HG03521 (cell line): ENCODE data around the gene ABHD16A.
"Not testable (repeated sequence)": the region's sequence is repeated elsewhere in the genome, so short reads cannot be mapped to it uniquely, and the experiment has no call there.

ENCODE experiments used
- ATAC-seq: cut with Tn5 transposase; IDR thresholded peaks from one replicate; pipeline ENCODE4 v1.9.1; 2021; ENCODE audit warnings: mild to moderate bottlenecking, moderate library complexity; ENCODE audit not compliant: unreplicated experiment

Gene ABHD16A

DNA sequence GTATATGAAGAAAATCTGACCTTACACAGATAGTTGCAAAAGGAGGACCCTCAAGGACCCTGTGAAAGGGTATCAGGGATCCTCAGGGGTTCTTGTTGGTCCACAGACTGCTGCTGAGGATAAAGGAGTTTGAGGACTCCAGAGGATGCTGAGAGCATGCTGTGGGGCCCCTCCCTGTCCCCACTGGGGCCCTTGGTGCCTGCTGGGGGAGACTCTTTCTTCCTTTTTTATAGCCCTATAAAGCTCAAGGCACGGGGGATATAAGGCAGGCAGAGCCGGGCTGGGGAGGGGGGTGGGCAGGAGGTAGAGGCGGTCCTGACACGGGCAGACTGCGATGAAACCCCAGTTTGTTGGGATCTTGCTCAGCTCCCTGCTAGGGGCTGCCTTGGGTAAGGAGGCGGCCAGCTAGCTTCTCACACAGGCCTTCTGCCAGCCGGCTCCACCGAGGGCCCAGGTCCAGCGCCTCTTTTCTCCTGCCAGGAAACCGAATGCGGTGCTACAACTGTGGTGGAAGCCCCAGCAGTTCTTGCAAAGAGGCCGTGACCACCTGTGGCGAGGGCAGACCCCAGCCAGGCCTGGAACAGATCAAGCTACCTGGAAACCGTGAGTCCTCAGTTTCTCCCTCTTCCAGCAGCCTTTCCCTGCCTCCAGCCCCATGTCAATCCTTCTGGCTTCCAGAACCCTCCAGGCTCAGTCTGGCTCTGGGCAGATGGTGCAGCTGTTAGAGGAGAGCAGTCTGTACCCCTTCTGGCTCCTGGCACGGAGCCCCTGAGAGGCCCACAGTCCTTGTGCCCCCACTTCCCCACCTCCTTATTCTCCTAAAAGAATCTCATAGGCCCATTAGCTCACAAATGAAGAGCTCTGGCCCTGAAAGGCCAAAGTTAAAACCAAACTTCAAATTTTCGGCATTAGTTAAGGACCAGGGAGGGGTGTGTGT is 12.2 kb upstream of the ABHD16A start, which contains the start of gene LY6G6D:
LY6G6D (plus strand) TSS at position 327 of the 937 bp plus-strand sequence; CDS start at position 335, 8 bp downstream.
- ATAC-seq, result no peak

DNA sequence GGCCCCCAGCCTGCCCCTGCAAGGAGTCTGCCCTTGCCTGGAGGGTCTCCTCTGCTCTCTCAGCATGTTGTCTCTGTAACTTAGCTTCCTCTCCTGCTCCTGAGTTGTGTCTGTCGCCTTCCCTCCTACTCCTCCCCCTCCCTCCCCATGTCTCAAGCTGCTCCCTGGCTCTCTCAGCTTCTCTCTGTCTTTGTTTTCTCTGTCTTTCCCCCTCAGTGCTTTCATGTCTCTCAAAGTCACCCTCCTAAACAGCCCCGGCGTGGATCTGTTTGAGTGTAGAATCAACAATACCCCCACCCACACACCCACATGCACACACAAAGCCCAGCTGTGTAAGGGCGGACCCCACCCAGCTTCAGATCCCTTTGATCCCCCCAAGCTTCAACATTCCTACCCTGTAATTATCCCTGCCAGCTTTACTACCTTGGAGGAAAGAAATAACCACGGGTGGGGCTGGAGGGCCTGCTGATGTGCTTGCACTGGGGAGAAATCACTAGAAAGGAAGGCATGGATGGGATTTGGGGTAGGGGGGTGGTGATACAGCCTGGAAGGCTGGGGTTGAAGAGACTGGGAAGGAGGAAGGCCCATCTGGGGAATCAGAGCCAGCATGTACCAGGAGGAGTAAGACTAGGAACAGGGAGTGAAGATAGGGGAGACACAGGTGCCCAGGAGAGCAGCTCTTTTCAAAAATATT is 11.0 kb upstream of the ABHD16A start:
- no peak for ATAC-seq

DNA sequence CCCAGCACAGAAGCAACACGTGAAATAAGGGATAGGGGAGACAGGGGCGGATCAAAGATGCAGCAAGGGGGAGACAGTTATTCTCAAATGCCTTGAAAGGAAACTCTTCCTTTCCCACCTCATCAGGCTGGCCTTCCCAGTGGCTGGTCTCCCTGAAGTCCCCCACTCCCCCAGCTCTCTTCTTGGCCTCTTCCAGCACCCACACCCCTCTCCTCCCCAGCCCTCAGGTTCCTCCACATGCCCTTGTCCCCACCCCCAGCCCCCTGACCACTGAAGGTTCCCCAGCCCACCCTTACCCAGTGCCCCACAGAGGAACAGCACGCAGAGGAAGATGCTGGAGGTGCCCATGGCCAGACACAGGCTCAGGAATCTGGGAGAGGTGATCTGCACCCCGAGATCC is 10.3 kb upstream of the ABHD16A start:
- ATAC-seq, result no peak

GRCh38 chr6:31712296-31712695 is 9.2 kb upstream of the ABHD16A start:
- ATAC-seq, result no peak

- ATAC-seq, result no peak
Measured at GRCh38 chr6:31711233-31711632, 8.1 kb upstream of the ABHD16A start.

DNA sequence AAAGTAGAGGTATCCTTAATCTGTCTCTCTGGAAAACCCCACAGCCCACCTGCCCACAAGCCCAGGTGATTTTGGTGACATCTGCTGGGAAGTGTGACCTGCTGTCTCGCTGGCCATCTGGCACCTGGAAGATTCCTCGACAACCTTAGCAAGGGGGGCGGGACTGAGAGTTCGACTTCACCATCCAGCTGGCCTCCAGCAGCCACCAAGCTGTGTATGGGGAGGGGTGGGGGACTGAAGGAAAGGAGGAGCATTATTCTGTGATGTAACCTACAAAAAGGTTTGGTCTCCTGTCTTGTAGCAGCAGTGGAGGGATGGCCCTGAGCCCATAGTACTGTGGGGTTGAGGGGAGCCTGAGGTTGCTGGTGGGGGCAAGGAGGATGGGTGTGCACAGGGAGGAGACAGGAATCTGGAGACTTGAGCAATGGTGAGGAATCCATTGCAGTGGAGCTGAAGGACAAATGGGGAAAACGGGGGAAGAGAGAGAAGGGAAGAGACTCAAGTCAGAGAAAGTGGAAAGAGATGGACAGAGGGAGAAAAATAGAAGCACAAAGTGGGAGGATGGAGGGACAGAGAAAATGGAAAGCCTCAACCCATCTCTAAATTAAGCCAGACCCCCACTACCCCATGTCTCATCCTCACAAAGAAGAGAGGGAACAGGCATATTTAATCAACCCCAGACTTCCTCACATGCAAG is 7.5 kb upstream of the ABHD16A start:
- ATAC-seq, result no peak

DNA sequence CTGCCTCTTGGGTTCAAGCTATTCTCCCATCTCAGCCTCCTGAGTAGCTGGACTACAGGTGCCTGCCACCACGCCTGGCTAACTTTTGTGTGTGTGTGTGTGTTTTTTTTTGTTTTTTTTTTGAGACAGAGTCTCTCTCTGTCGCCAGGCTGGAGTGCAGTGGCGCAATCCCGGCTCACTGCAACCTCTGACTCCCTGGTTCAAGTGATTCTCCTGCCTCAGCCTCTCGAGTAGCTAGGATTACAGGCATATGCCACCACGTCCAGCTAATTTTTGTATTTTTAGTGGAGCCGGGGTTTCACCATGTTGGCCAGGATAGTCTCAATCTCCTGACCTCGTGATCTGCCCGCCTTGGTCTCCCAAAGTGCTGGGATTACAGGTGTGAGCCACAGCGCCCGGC is 6.0 kb upstream of the ABHD16A start:
- not testable (repeated sequence) for ATAC-seq

DNA sequence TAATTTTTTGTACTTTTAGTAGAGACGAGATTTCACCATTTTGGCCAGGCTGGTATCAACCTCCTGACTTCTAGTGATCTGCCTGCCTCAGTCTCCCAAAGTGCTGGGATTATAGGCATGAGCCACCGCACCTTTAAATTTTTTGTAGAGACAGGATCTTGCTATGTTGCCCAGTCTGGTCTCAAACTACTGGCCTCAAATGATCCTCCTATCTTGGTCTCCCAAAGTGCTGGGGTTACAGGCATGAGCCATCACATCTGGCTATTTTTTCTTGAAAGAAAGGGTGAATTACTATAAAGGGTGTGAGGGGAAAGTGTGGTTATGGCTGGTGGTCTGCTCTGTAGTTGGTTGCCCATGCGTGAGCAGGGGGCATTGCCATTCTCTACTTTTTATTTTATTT is 5.1 kb upstream of the ABHD16A start:
- ATAC-seq, result no peak

- no peak for ATAC-seq
Measured at GRCh38 chr6:31707701-31708100, 4.6 kb upstream of the ABHD16A start.

- no peak for ATAC-seq
Measured at GRCh38 chr6:31706599-31706998, 3.5 kb upstream of the ABHD16A start, which contains the start of gene LY6G6F. Gene LY6G6F (plus strand): TSS chr6:31706866. CDS start chr6:31706907, 41 bp downstream.

- ATAC-seq, result no peak
Measured at GRCh38 chr6:31705931-31706330, 2.8 kb upstream of the ABHD16A start.

- ATAC-seq, result no peak
Measured at GRCh38 chr6:31702405-31702818, 712 bp downstream of the ABHD16A start.

DNA sequence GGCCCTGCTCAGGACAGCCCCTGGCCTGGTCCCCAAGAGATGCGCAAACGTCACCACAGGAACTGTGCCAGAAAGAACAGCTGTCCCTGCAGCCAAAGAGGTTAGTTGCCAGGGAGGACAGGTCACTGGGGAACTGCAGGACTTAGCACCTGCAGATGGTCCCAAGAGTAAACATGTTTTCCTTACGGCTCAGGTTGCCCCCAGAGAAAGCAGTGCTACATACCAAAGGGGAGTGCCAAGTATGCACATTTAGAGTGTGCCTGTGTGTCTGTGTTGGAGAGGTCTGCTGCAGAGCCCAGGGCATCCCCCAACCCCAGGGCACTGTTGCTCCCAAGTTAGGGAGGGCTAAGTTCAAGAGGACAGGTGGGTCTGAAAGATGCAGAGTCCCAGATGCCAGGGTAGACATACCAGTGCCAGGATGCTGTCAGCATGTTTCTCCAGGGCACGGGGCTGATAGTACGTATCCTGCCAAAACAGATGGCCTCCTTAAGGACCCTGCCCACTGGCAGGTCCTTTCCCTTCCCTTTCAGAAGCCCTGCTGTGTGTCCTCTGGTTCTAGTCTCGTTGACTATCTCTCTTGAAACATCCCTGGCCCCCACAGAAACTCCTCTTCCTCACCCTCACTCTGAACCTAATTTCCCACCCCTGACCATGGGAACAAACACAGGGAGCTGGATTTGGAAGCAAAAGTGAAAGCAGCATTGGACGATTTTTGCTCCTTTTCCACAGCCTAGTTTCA is 1.3 kb downstream of the ABHD16A start:
- ATAC-seq, result no peak

GRCh38 chr6:31700740-31701401 is 2.3 kb downstream of the ABHD16A start:
- no peak for ATAC-seq

DNA sequence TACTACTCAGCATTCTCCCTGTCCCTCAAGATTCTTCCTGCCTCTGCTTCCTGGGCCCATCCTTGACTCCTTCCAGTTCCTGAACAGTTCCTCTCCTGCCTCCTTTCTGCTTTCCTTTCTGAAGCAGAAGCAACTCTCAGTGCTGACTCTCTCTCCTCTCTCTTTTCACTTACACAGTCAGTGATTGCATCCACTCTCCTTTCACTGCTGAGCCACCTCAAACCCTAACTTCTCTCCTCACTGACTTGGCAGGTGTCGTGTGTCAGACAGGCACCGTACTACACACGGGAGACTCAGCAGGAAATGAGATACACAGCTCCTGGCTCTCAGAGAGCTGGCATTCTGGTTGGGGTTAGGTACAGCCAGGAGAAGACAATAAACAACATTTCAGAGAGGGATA is 5.6 kb downstream of the ABHD16A start:
- ATAC-seq, result no peak

DNA sequence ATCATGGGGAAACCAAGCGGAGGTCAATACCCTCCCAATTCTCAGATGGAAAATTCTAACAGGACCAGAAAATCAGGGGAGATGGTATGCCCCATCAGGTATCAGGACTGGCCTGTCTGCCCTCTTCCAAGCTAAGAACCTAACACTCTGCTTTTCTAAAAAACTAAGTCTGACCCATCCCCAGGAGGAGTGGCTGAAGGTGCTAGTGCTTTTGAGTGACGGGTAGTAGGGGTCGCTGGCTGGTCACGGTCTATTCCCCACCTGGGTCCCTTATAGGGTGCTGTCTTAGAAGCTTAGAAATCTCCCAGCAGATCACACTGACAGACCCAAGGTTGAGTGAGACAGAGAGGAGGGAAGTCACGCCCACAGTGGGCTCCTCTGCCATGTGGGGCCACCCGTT is 9.6 kb downstream of the ABHD16A start:
- no peak for ATAC-seq

DNA sequence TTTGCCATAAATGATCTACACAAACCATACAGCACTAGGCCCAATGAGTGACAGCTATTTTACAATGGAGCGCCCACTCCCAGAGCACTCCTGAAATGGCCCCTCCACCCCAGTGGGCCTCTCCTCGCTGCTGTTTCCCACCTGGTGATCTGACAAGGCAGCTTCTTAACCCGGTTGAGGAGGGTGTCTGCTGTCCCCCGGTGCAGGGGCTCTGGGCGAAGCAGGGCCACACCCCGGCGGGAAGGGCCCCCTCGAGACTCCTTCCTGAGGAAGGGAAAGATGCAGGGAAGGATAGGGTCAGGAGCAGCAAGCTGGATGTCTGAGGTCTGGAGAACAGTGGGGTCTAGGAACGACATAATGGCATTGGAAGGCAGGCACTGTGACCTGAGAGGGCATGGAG is 10.2 kb downstream of the ABHD16A start:
- ATAC-seq, result no peak

DNA sequence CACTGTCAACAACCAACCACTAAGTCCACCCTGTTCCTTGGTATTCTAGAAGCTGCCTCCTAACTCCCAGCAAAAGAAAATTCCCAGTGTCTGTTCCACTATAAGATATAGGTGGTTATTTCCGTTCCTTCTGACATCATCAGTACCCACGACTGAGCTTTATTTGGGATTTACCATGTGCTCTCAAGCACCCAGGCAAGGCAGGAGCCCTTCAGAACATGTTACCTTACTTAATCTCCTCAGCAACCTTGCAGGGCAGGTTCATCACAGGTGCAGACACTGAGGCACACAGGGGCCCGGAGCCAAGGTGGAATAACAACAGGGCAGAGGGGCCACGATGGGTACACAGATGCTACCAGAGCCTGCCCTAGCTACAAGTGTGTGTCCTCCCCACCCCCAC is 10.8 kb downstream of the ABHD16A start:
- no peak for ATAC-seq

GRCh38 chr6:31691564-31692108 is 11.5 kb downstream of the ABHD16A start:
- no peak for ATAC-seq

- no peak for ATAC-seq
Measured at GRCh38 chr6:31691078-31691463, 12.1 kb downstream of the ABHD16A start.
